ENCODE data around the gene SPECC1L.

The SPECC1L gene

DNA sequence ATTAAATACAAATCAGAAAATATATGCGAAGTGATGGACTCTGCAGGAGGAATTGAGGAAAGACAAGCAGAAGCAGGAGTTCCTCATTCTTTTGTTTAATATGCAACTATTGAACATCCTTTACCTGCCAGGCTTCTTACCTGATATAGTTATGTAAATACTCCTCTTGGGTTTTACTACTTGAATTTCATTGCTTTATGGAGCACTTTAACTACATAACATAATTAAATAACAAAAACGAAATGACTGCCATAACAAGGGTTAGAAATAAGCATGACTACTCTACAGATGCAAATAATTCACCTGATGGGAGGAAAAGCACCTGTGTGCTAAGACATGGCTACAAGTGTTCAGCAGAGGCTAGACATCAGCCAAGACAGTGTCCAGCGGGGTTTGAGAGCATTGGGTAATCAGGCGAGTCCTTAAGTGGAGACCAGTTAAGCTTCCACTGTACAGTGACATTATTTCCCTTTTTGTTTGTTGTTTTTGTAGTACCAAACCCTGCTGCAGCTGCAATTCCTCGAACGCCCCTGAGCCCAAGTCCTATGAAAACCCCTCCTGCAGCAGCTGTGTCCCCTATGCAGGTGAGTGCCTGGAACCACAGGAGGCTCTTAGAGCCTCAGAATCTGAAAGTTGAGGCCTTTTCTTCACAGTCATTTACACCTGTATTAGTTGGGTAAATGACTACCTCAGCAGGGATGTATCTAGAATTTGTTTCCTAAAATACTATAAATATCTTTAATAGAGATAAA, 67.4 kb downstream of the SPECC1L start:
- TF ChIP-seq FOXP2 (optimal IDR thresholded peaks at IDR 0.05; ENCODE audit: borderline replicate concordance, extremely low read depth, extremely low read length, insufficient read depth), result no peak
- TF ChIP-seq POLR2AphosphoS5 (IDR thresholded peaks at IDR 0.05; ENCODE audit: low read depth, low read length), result no peak
- TF ChIP-seq SIN3A (IDR thresholded peaks at IDR 0.05; ENCODE audit: borderline replicate concordance, insufficient read depth, low read length), result no peak
- TF ChIP-seq, protein P1, sequence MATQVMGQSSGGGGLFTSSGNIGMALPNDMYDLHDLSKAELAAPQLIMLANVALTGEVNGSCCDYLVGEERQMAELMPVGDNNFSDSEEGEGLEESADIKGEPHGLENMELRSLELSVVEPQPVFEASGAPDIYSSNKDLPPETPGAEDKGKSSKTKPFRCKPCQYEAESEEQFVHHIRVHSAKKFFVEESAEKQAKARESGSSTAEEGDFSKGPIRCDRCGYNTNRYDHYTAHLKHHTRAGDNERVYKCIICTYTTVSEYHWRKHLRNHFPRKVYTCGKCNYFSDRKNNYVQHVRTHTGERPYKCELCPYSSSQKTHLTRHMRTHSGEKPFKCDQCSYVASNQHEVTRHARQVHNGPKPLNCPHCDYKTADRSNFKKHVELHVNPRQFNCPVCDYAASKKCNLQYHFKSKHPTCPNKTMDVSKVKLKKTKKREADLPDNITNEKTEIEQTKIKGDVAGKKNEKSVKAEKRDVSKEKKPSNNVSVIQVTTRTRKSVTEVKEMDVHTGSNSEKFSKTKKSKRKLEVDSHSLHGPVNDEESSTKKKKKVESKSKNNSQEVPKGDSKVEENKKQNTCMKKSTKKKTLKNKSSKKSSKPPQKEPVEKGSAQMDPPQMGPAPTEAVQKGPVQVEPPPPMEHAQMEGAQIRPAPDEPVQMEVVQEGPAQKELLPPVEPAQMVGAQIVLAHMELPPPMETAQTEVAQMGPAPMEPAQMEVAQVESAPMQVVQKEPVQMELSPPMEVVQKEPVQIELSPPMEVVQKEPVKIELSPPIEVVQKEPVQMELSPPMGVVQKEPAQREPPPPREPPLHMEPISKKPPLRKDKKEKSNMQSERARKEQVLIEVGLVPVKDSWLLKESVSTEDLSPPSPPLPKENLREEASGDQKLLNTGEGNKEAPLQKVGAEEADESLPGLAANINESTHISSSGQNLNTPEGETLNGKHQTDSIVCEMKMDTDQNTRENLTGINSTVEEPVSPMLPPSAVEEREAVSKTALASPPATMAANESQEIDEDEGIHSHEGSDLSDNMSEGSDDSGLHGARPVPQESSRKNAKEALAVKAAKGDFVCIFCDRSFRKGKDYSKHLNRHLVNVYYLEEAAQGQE (IDR thresholded peaks at IDR 0.05; ENCODE audit: insufficient read depth in 1 of 2, low read depth in 2 of 2, low read length in 2 of 2), result no peak
- no peak for TF ChIP-seq TAF1 (IDR thresholded peaks at IDR 0.05; ENCODE audit: borderline replicate concordance, insufficient read depth, low read length)

DNA sequence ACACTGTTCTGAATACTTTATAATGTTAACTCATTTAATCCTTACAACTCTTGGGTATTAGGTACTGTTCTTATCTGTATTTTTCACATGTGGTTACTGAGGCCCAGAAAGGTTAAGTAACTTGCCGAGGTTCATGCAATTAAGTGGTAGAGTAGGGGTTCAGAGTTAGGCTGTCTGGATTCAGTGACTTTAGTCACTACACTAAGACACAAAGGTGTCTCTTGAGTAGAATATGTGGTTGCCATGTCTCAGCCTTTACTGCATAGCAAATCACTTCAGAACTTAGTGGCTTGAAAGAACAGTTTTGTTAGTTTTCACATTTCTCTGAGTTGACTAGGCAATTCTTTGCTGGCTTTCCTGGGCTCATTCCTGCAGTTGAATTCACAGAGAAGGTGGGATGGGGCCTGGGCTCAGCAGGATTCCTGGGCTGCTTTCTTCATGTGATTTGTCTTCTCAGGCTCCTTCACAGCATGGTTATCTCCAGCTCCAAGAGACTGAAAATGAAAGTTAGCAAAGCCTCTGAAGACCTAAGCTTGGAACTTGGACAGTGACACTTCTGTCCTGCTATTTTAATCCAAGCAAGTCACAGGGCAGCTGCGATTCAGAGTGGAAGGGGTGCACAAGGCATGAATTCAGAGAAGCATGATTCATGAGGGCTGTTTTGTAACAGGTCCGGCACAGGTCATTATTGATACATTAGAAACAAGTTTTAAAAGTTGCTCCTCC, 68.3 kb downstream of the SPECC1L start:
- TF ChIP-seq, protein P1 (IDR thresholded peaks at IDR 0.05; ENCODE audit: insufficient read depth in 1 of 2, low read depth in 2 of 2, low read length in 2 of 2), result no peak
- no peak for TF ChIP-seq POLR2AphosphoS5 (IDR thresholded peaks at IDR 0.05; ENCODE audit: low read depth, low read length)
- TF ChIP-seq TAF1 (IDR thresholded peaks at IDR 0.05; ENCODE audit: borderline replicate concordance, insufficient read depth, low read length), result no peak
- TF ChIP-seq FOXP2 (optimal IDR thresholded peaks at IDR 0.05; ENCODE audit: borderline replicate concordance, extremely low read depth, extremely low read length, insufficient read depth), result no peak
- TF ChIP-seq SIN3A (IDR thresholded peaks at IDR 0.05; ENCODE audit: borderline replicate concordance, insufficient read depth, low read length), result no peak

DNA sequence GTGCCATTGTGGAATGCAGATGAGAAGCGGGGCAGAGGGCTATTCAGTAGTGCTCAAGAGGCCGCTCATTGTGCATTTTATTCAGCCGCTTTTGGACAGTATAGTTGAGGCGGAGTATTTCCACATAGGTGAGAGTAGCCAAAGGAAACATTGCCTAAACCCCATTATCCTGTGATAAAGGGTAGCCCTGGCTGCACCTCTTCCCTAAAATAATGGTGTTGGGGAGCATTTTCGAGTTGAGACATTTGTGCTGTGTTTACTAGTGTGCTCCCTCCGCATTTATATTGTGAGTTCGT, 68.8 kb downstream of the SPECC1L start:
- TF ChIP-seq, protein P1 (IDR thresholded peaks at IDR 0.05; ENCODE audit: insufficient read depth in 1 of 2, low read depth in 2 of 2, low read length in 2 of 2), result no peak
- no peak for TF ChIP-seq FOXP2 (optimal IDR thresholded peaks at IDR 0.05; ENCODE audit: borderline replicate concordance, extremely low read depth, extremely low read length, insufficient read depth)
- no peak for TF ChIP-seq SIN3A (IDR thresholded peaks at IDR 0.05; ENCODE audit: borderline replicate concordance, insufficient read depth, low read length)
- no peak for TF ChIP-seq TAF1 (IDR thresholded peaks at IDR 0.05; ENCODE audit: borderline replicate concordance, insufficient read depth, low read length)
- no peak for TF ChIP-seq POLR2AphosphoS5 (IDR thresholded peaks at IDR 0.05; ENCODE audit: low read depth, low read length)

DNA sequence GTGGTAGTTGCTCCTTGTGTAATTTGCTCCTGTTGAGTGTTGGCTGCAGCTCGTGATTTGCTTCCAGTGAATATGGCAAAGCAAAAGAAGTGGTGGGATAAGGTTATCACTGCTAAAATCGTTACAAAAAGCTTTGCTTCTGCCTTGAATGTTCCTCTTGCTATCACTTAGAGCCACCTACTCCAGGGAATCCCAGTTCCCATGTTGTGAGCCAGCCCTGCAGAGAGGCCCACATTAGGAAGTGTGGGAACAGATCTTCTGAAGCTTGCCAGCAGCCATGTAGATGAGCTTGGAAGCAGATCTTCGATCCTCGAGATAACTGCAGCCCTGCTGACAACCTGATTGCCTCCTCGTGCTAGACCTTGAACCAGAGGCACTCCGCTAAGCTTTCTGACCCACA, 71.0 kb downstream of the SPECC1L start:
- no peak for TF ChIP-seq TAF1 (IDR thresholded peaks at IDR 0.05; ENCODE audit: borderline replicate concordance, insufficient read depth, low read length)

DNA sequence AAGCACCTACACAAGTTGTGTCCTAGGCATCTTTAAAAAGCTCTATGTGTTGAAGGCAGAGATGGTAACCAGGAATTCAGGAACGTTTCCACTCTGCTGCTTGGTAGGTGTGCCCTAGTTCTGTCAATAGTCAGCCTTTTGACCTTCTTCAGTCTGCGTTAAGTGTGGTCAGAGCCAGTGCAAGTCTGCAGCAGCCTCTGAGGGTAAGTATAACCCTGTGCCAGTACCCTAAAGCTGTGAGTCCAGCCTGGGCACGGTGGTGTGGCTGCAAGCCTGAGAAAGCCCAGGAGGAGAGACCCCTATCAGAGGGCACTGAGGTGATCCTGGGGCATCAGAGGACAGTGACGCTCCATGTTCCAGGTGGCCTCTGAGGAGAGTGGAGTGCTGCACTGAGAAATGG, 80.0 kb downstream of the SPECC1L start:
- TF ChIP-seq SIN3A (IDR thresholded peaks at IDR 0.05; ENCODE audit: borderline replicate concordance, insufficient read depth, low read length) (no peak), POLR2AphosphoS5 (IDR thresholded peaks at IDR 0.05; ENCODE audit: low read depth, low read length) (no peak), TAF1 (IDR thresholded peaks at IDR 0.05; ENCODE audit: borderline replicate concordance, insufficient read depth, low read length) (no peak), FOXP2 (optimal IDR thresholded peaks at IDR 0.05; ENCODE audit: borderline replicate concordance, extremely low read depth, extremely low read length, insufficient read depth) (no peak)

DNA sequence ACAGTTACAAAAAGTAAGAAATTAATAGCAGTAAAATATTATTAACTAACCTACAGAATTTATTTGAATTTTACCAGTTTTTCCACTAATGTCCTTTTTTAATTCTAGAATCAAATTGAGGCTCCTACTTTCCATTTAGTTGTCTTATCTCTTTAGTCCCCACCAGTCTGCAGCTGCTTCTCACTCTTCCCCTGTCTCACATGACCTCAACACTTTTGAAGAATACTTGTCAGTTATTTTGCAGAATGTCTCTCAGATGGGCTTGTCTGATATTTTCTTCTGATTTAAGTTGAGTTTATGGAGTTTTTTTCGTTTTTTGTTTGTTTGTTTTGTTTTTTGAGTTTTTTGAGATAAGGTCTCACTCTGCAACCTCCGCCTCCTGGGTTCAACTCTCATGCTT, 82.5 kb downstream of the SPECC1L start:
- TF ChIP-seq, protein P1 (IDR thresholded peaks at IDR 0.05; ENCODE audit: insufficient read depth in 1 of 2, low read depth in 2 of 2, low read length in 2 of 2), result no peak
- TF ChIP-seq FOXP2 (optimal IDR thresholded peaks at IDR 0.05; ENCODE audit: borderline replicate concordance, extremely low read depth, extremely low read length, insufficient read depth) (no peak), TAF1 (IDR thresholded peaks at IDR 0.05; ENCODE audit: borderline replicate concordance, insufficient read depth, low read length) (no peak), SIN3A (IDR thresholded peaks at IDR 0.05; ENCODE audit: borderline replicate concordance, insufficient read depth, low read length) (no peak), POLR2AphosphoS5 (IDR thresholded peaks at IDR 0.05; ENCODE audit: low read depth, low read length) (no peak)
